ENCODE data around the gene PPP1R10.

DNA sequence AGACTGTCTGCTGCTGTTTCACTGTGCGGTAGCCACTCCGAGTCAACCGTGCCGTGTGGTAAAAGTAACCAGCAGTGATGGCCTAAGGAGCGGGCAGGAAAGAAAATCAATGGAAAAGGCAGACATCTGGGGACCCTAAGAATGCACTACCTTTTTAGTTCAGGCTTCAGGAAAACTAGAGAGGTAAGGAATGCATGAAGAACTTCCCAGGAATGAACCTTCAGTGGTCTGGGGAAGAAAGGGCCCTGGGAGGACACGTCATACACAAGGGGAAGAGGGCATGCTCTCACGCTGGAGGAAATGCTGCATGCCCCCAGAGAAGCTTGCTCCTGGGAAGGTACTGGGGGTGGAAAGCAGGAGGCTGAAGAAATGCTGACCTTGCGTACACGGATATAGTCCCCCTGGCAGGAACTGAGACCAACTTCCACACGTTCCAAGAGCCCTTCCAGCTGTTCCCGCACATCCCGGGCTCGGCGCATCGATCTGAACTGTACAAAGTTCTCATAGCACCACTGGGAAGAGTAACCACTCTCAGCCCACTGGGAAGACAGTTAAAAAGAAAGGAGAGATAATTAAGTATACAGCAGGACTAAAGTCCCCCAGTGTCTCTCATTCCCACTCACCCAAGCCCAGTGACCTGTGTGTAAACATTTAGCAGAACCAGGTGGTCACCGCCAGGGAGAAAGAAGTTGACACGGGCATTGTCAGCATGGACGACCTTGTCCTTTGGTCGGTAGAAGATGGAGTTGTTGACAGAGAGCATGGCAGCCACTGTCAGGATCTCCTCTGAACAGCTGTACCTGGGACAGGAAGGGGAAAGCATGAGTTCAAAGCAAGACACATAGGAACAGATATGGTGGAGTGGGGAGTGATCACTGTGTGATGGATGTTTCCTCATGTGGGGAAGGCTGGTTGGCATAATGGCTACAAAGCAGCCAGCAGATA lies 38.0 kb upstream of the PPP1R10 start:
- TF ChIP-seq CTCF (IDR thresholded peaks at IDR 0.05) (no peak), POLR2A (IDR thresholded peaks at IDR 0.05) (no peak)
